Mesendoderm (in vitro differentiated cells): ENCODE measurements around the gene PPP2R5B.

Experiments
- DNase-seq: peaks from one replicate; pipeline ENCODE4 v3.0.0; 2013
- H2AK5ac ChIP-seq: 2 replicates; pipeline ENCODE4 v1.6.1; 2013; ENCODE audit warnings: low read length, inconsistent platforms
- H2BK120ac ChIP-seq: 2 replicates; pipeline ENCODE4 v1.6.1; 2013; ENCODE audit warnings: low read depth, mild to moderate bottlenecking, low read length, moderate library complexity, mixed read lengths
- H2BK15ac ChIP-seq: replicated peaks from 2 replicates; pipeline ENCODE4 v1.6.1; 2013; ENCODE audit warnings: low read depth, mild to moderate bottlenecking, moderate library complexity
- H2BK5ac ChIP-seq: 2 replicates; pipeline ENCODE4 v1.6.1; 2013; ENCODE audit warnings: low read length, inconsistent platforms
- H3K18ac ChIP-seq: 2 replicates; pipeline ENCODE4 v1.6.1; 2013; ENCODE audit warnings: mild to moderate bottlenecking, low read length, mixed read lengths
- H3K23ac ChIP-seq: one replicate; pipeline ENCODE4 v1.6.1; 2013; ENCODE audit warnings: low read length
- H3K27ac ChIP-seq: 2 replicates; pipeline ENCODE4 v1.5.1; 2013; ENCODE audit warnings: low read depth, mild to moderate bottlenecking, inconsistent platforms, low read length, moderate library complexity
- H3K27me3 ChIP-seq: 2 replicates; pipeline ENCODE4 v1.6.1; 2013; ENCODE audit warnings: low read length, control low read depth, mild to moderate bottlenecking, inconsistent platforms; ENCODE audit not compliant: insufficient read depth, poor library complexity
- H3K36me3 ChIP-seq: 2 replicates; pipeline ENCODE4 v1.6.1; 2013; ENCODE audit warnings: low read length, inconsistent platforms; ENCODE audit not compliant: control insufficient read depth, insufficient read depth
- H3K4ac ChIP-seq: one replicate; pipeline ENCODE4 v1.6.1; 2013; ENCODE audit warnings: low read depth, mild to moderate bottlenecking, low read length, moderate library complexity
- H3K4me1 ChIP-seq: 2 replicates; pipeline ENCODE4 v1.6.1; 2013; ENCODE audit warnings: low read depth, low read length, inconsistent platforms; ENCODE audit not compliant: control insufficient read depth
- H3K4me2 ChIP-seq: 2 replicates; pipeline ENCODE4 v1.6.1; 2013; ENCODE audit warnings: low read length
- H3K4me3 ChIP-seq: 2 replicates; pipeline ENCODE4 v1.5.1; 2013; ENCODE audit warnings: mild to moderate bottlenecking, low read length
- H3K56ac ChIP-seq: one replicate; pipeline ENCODE4 v1.6.1; 2013; ENCODE audit warnings: low read length
- H3K79me1 ChIP-seq: 2 replicates; pipeline ENCODE4 v1.6.1; 2013; ENCODE audit warnings: low read length, inconsistent platforms
- H3K79me2 ChIP-seq: 2 replicates; pipeline ENCODE4 v1.6.1; 2013; ENCODE audit warnings: mild to moderate bottlenecking, low read length; ENCODE audit not compliant: control insufficient read depth, insufficient read depth
- H3K9ac ChIP-seq: 2 replicates; pipeline ENCODE4 v1.6.1; 2013; ENCODE audit warnings: low read length, inconsistent platforms
- H4K5ac ChIP-seq: one replicate; pipeline ENCODE4 v1.6.1; 2013; ENCODE audit warnings: low read length
- H4K8ac ChIP-seq: one replicate; pipeline ENCODE4 v1.6.1; 2013; ENCODE audit warnings: low read depth, mild to moderate bottlenecking, control low read depth, low read length, moderate library complexity
- WGBS: extraction: QIAGEN DNeasy Blood & Tissue Kit; methylation state at CpG from one replicate; pipeline ENCODE4 v1.1.7; 2013; ENCODE audit warnings: low lambda C conversion rate, missing lambda C conversion rate; ENCODE audit not compliant: insufficient coverage; ENCODE audit errors: extremely low coverage; 5-methylcytosine and 5-hydroxymethylcytosine counted together

Gene PPP2R5B

GRCh38 chr11:64959498-64959897, 35.0 kb downstream of the PPP2R5B start:
- Histone ChIP-seq H4K5ac (no peak overlapping the region), H2BK5ac (no peak overlapping the region), H2AK5ac (no peak overlapping the region), H3K36me3 (no peaks in the 10 kb centered on the region), H2BK120ac (no peak overlapping the region), H3K27me3 (no peaks in the 10 kb centered on the region), H3K4me1 (no peaks in the 10 kb centered on the region), H3K9ac (no peak overlapping the region), H3K79me1 (no peaks in the 10 kb centered on the region), H3K79me2 (no peaks in the 10 kb centered on the region), H3K4ac (no peak overlapping the region), H3K18ac (no peak overlapping the region), H3K56ac (no peak overlapping the region), H2BK15ac (no peak overlapping the region), H3K4me3 (no peak overlapping the region), H4K8ac (no peak overlapping the region), H3K4me2 (no peak overlapping the region), H3K27ac (no peak overlapping the region), H3K23ac (no peak overlapping the region)
- no peak for DNase-seq
- WGBS, result no CpG with 5 or more reads among the region's 3 CpGs

GRCh38 chr11:64960719-64961118, 36.2 kb downstream of the PPP2R5B start:
- Histone ChIP-seq H3K27ac (no peak overlapping the region), H3K4me2 (no peak overlapping the region), H4K8ac (no peak overlapping the region), H3K4me3 (no peak overlapping the region), H3K79me2 (no peaks in the 10 kb centered on the region), H4K5ac (no peak overlapping the region), H3K4ac (no peak overlapping the region), H3K18ac (no peak overlapping the region), H3K56ac (no peak overlapping the region), H3K9ac (no peak overlapping the region), H3K4me1 (no peaks in the 10 kb centered on the region), H3K36me3 (no peaks in the 10 kb centered on the region), H2BK5ac (no peak overlapping the region), H2BK120ac (no peak overlapping the region), H2AK5ac (no peak overlapping the region), H3K23ac (no peak overlapping the region), H2BK15ac (no peak overlapping the region), H3K27me3 (no peaks in the 10 kb centered on the region), H3K79me1 (no peaks in the 10 kb centered on the region)
- DNase-seq, result no peak
- no CpG with 5 or more reads among the region's 4 CpGs for WGBS

GRCh38 chr11:64963072-64963631, 38.7 kb downstream of the PPP2R5B start:
- H3K79me2 ChIP-seq, result no peaks in the 10 kb centered on the region
- H3K9ac ChIP-seq, result no peak overlapping the region
- no peak overlapping the region for H4K8ac ChIP-seq
- no peaks in the 10 kb centered on the region for H3K27me3 ChIP-seq
- no peak overlapping the region for H2AK5ac ChIP-seq
- H2BK15ac ChIP-seq, result no peak overlapping the region
- H3K4me2 ChIP-seq, result no peak overlapping the region
- H3K56ac ChIP-seq, result no peak overlapping the region
- no peak overlapping the region for H3K18ac ChIP-seq
- no peak overlapping the region for H2BK120ac ChIP-seq
- H3K36me3 ChIP-seq, result no peaks in the 10 kb centered on the region
- no peaks in the 10 kb centered on the region for H3K79me1 ChIP-seq
- H3K27ac ChIP-seq, result no peak overlapping the region
- H4K5ac ChIP-seq, result no peak overlapping the region
- DNase-seq, result no peak
- no peak overlapping the region for H3K23ac ChIP-seq
- H3K4ac ChIP-seq, result no peak overlapping the region
- no peak overlapping the region for H2BK5ac ChIP-seq
- no peaks in the 10 kb centered on the region for H3K4me1 ChIP-seq
- no CpG with 5 or more reads among the region's 5 CpGs for WGBS
- H3K4me3 ChIP-seq, result no peak overlapping the region

DNA sequence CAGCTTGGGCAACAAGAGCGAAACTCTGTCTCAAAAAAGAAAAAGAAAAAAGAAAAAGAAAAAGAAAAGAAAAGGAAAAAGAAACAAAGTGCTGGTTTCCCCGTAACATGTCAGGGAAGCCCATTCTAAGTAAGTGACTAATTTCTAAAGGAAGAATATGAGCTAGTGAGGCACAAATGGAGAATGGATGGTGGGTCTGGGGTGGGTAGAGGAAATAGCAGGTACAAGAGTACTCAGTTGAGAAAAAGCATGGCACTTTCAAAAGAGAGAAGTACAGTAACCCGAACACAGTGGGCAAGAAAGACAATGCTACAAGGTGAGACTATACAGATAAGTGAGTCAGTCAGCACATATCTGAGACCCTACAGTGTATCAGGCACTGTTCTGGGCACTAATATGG, 42.9 kb downstream of the PPP2R5B start:
- Histone ChIP-seq H3K4me2 (no peak overlapping the region), H3K79me1 (no peaks in the 10 kb centered on the region), H3K23ac (no peak overlapping the region), H2BK120ac (no peak overlapping the region), H3K4me3 (no peak overlapping the region), H3K27ac (no peak overlapping the region), H4K5ac (no peak overlapping the region), H2BK15ac (no peak overlapping the region), H2BK5ac (no peak overlapping the region), H2AK5ac (no peak overlapping the region), H3K18ac (no peak overlapping the region), H3K56ac (no peak overlapping the region), H3K9ac (no peak overlapping the region), H3K36me3 (no peaks in the 10 kb centered on the region), H3K27me3 (no peaks in the 10 kb centered on the region), H3K79me2 (no peaks in the 10 kb centered on the region), H4K8ac (no peak overlapping the region), H3K4ac (no peak overlapping the region), H3K4me1 (no peaks in the 10 kb centered on the region)
- WGBS, result no CpG with 5 or more reads among the region's 3 CpGs
- DNase-seq, result no peak

DNA sequence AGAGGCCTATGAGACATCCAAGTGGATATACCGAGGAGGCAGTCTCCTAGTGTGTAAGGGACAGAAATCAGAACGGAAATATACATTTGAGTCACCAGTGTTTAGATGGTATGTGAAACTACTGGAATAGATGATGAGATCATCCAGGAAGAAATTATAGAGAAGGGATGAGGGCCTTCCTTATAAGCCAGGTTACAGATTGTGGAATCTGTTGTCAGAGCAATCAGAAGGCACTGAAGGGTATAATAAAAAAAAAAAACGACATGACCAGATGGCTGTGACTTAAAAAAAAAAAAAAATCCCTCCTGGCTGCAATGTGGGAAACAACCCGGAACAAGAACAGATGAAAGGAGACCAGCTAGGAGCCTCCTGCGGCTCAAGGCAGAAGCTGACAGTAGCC, 44.7 kb downstream of the PPP2R5B start:
- no peak overlapping the region for H3K27ac ChIP-seq

DNA sequence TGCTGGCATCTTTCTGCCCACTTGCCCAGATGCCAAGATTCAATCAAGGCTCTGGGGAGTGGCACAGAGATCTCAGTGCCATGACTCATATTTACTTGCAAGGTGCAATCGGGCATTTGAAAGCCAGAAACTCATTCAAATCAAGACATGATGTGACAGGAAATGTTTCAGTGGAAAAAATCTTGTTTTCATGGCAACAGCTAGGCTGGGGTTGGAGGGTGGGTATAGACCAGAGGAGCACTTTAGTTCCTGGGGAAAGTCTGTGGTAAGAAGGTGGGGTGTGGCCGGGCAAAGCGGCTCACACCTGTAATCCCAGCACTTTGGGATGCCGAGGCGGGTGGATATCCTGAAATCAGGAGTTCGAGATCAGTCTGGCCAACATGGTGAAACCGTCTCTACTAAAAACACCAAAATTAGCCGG, 46.3 kb downstream of the PPP2R5B start:
- no peak overlapping the region for H4K5ac ChIP-seq
- no peaks in the 10 kb centered on the region for H3K79me1 ChIP-seq
- H2AK5ac ChIP-seq, result no peak overlapping the region
- no peak overlapping the region for H3K4me3 ChIP-seq
- H2BK5ac ChIP-seq, result no peak overlapping the region
- no peak overlapping the region for H3K56ac ChIP-seq
- no peak overlapping the region for H3K27ac ChIP-seq
- no peak overlapping the region for H2BK120ac ChIP-seq
- H3K79me2 ChIP-seq, result no peaks in the 10 kb centered on the region
- no peak overlapping the region for H2BK15ac ChIP-seq
- no CpG with 5 or more reads among the region's 8 CpGs for WGBS
- DNase-seq, result no peak
- H3K23ac ChIP-seq, result no peak overlapping the region
- no peak overlapping the region for H3K18ac ChIP-seq
- no peak overlapping the region for H3K4me2 ChIP-seq
- H3K4me1 ChIP-seq, result no peaks in the 10 kb centered on the region
- H3K27me3 ChIP-seq, result no peaks in the 10 kb centered on the region
- H3K9ac ChIP-seq, result no peak overlapping the region
- H4K8ac ChIP-seq, result no peak overlapping the region
- H3K4ac ChIP-seq, result no peak overlapping the region
- no peaks in the 10 kb centered on the region for H3K36me3 ChIP-seq

More for the DNA sequence above, 44.7 kb downstream of the PPP2R5B start:
- Histone ChIP-seq H3K4ac (no peak overlapping the region), H2BK120ac (no peak overlapping the region), H3K36me3 (no peaks in the 10 kb centered on the region), H3K4me1 (no peaks in the 10 kb centered on the region), H2BK15ac (no peak overlapping the region), H4K5ac (no peak overlapping the region), H3K79me2 (no peaks in the 10 kb centered on the region), H3K27me3 (no peaks in the 10 kb centered on the region), H3K18ac (no peak overlapping the region), H3K4me2 (no peak overlapping the region), H3K4me3 (no peak overlapping the region), H3K79me1 (no peaks in the 10 kb centered on the region), H3K23ac (no peak overlapping the region), H3K56ac (no peak overlapping the region), H4K8ac (no peak overlapping the region), H2AK5ac (no peak overlapping the region), H2BK5ac (no peak overlapping the region), H3K9ac (no peak overlapping the region)
- no CpG with 5 or more reads among the region's 5 CpGs for WGBS
- DNase-seq, result no peak
